Glutamatergic neuron (in vitro differentiated cells): Measurements from ENCODE around the gene CANX. TPM values are rescaled to one million over a fixed set of nuclear protein-coding genes. Genes with fewer than 3 reads are reported as not detected.

ENCODE experiments used
- DNase-seq: peaks from one replicate; pipeline ENCODE4 v3.0.0; 2022
- H3K27ac Mint-ChIP-seq: one replicate; pipeline ENCODE4 v1.8.0; 2020; ENCODE audit warnings: mild to moderate bottlenecking, mixed read lengths, inconsistent platforms; ENCODE audit not compliant: unreplicated experiment
- H3K27me3 Mint-ChIP-seq: one replicate; pipeline ENCODE4 v1.8.0; 2020; ENCODE audit warnings: mild to moderate bottlenecking, moderate library complexity, mixed read lengths, inconsistent platforms; ENCODE audit not compliant: unreplicated experiment
- H3K36me3 Mint-ChIP-seq: one replicate; pipeline ENCODE4 v1.8.0; 2020; ENCODE audit warnings: mild to moderate bottlenecking, mixed read lengths, inconsistent platforms; ENCODE audit not compliant: unreplicated experiment
- H3K4me1 Mint-ChIP-seq: one replicate; pipeline ENCODE4 v1.8.0; 2020; ENCODE audit warnings: mild to moderate bottlenecking, low read depth, mixed read lengths, inconsistent platforms; ENCODE audit not compliant: unreplicated experiment
- H3K4me3 Mint-ChIP-seq: one replicate; pipeline ENCODE4 v1.8.0; 2020; ENCODE audit warnings: mild to moderate bottlenecking, mixed read lengths, inconsistent platforms; ENCODE audit not compliant: unreplicated experiment
- H3K9me3 Mint-ChIP-seq: one replicate; pipeline ENCODE4 v1.8.0; 2020; ENCODE audit warnings: mild to moderate bottlenecking, moderate library complexity, mixed read lengths, inconsistent platforms; ENCODE audit not compliant: unreplicated experiment
- total RNA-seq: library from RNA; stranded (reverse); fragmentation: NEBNext Ultra II Directional; extraction: Animal tissue kit (Norgen Biotek cat#: 25700); gene quantifications from one replicate; pipeline ENCODE4 v1.2.1, GENCODE V29; 2021; ENCODE audit not compliant: unreplicated experiment
- TF ChIP-seq, protein P1 (sequence below): fragments of 200-600 bp; sonication (generic); IDR thresholded peaks from one replicate; pipeline ENCODE4 v1.5.0; 2021; ENCODE audit not compliant: partially characterized antibody, unreplicated experiment

CANX gene
- total RNA-seq, 1 donor from 2014 or later: 363 TPM

DNA sequence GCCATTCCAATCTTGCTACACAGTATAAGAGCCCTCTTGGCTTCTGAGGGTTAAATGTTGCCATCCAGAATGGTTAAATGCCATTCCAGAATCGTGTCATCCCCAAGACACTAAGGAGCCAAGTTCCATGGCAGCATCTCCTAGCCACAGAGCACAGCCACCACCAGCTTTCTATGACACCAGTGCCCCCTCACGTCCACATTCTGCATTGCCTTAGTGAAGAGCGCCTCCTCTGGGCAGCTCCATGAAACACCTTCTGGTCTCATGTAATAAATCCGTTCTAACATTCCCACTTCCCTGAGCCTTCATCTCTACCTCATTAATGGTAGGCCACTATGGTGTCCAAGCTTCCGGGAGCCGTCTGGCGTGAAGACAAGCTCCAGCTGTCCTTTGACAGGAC, 30.4 kb upstream of the CANX start:
- TF ChIP-seq, protein P1, sequence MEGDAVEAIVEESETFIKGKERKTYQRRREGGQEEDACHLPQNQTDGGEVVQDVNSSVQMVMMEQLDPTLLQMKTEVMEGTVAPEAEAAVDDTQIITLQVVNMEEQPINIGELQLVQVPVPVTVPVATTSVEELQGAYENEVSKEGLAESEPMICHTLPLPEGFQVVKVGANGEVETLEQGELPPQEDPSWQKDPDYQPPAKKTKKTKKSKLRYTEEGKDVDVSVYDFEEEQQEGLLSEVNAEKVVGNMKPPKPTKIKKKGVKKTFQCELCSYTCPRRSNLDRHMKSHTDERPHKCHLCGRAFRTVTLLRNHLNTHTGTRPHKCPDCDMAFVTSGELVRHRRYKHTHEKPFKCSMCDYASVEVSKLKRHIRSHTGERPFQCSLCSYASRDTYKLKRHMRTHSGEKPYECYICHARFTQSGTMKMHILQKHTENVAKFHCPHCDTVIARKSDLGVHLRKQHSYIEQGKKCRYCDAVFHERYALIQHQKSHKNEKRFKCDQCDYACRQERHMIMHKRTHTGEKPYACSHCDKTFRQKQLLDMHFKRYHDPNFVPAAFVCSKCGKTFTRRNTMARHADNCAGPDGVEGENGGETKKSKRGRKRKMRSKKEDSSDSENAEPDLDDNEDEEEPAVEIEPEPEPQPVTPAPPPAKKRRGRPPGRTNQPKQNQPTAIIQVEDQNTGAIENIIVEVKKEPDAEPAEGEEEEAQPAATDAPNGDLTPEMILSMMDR: peak; percentile 76
- H3K36me3 Mint-ChIP-seq: no peaks in the 10 kb centered on the region
- no peak overlapping the region for H3K27ac Mint-ChIP-seq
- peak; percentile 73 for DNase-seq
- H3K4me3 Mint-ChIP-seq: no peak overlapping the region
- peaks cover 1% of the 10 kb centered on the region for H3K9me3 Mint-ChIP-seq
- no peaks in the 10 kb centered on the region for H3K27me3 Mint-ChIP-seq
- H3K4me1 Mint-ChIP-seq: no peaks in the 10 kb centered on the region

DNA sequence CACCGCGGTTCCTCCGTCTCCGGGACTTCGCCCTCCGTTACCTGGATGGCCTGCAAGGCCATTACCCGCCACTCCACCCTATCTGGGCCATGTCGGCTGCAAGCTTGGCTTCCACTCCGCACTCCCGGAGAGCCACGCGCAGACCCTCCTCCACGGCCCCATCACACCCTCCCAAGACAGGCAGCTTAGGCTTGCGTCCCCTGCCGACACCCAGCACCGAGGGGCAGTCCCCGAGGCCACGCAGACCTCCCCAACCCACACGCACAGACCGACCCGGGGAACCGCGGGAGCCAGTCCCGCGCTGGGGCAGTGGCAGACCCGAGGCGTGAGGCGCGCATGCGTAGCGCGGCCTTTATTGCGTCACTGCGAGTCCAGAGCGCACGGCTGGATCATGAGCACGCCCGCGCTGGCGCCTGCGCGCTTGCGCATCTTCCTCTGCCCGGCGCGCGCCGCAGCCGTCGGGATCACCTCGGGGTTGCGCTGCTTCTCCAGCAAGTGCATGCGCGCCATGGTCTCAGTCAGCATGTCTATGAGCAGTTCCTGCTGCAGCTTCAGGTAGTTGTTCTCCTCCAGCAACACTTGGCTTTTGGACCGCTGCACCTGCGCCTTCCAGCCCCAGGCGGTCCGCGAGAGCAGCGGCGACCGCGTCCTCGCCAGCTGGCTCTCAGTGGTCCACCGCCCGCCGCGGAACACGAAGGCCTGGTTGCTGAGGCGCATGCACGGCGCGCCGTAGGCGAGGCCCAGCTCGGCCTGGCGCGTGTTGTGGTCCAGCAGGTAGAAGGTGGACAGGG, 20.3 kb upstream of the CANX start:
- Mint-ChIP-seq H3K4me3 (peak overlapping the region; percentile 92), H3K36me3 (no peaks in the 10 kb centered on the region), H3K4me1 (no peaks in the 10 kb centered on the region), H3K27me3 (peaks cover 3% of the 10 kb centered on the region), H3K27ac (peak overlapping the region; percentile 96), H3K9me3 (peaks cover 4% of the 10 kb centered on the region)
- TF ChIP-seq, protein P1: peak; percentile 15
- DNase-seq: peak; percentile 96

DNA sequence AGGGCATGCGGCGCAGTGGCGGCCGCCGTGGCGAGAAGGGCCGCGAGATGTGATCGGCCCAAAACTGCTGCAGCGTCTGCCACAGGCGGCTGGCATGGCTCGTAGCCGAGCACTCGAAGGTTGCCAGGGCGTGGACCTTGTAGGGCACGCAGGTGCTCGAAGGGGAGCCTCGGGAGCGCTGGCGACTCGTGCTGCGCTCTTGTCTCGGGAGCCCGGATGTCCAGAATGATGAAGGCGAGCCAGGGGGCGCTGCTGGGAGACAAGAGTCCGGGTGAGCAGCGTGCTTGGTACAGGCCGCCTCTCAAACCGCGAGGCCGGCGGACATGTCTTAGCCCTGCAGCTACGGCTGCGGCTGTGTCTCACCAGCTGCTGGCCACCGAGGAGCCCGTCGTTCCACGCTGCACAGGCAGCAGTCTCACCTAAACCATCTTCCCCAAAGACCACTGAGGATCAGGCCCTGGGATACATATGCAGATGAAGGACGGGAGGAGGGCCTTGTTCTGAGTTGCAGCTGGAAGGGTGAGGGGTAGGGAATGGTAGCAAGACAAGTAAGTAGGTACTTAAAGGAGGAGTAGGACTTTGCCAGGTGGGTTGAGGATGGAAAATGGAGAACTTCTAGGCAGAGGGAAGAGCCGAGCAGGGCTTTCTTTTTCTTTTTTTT, 19.6 kb upstream of the CANX start:
- TF ChIP-seq, protein P1: no peak
- Mint-ChIP-seq H3K4me3 (peak overlapping the region; percentile 92), H3K27ac (peak overlapping the region; percentile 63), H3K4me1 (no peaks in the 10 kb centered on the region), H3K9me3 (peaks cover 4% of the 10 kb centered on the region), H3K27me3 (peaks cover 3% of the 10 kb centered on the region), H3K36me3 (no peaks in the 10 kb centered on the region)
- DNase-seq: peak; percentile 82

DNA sequence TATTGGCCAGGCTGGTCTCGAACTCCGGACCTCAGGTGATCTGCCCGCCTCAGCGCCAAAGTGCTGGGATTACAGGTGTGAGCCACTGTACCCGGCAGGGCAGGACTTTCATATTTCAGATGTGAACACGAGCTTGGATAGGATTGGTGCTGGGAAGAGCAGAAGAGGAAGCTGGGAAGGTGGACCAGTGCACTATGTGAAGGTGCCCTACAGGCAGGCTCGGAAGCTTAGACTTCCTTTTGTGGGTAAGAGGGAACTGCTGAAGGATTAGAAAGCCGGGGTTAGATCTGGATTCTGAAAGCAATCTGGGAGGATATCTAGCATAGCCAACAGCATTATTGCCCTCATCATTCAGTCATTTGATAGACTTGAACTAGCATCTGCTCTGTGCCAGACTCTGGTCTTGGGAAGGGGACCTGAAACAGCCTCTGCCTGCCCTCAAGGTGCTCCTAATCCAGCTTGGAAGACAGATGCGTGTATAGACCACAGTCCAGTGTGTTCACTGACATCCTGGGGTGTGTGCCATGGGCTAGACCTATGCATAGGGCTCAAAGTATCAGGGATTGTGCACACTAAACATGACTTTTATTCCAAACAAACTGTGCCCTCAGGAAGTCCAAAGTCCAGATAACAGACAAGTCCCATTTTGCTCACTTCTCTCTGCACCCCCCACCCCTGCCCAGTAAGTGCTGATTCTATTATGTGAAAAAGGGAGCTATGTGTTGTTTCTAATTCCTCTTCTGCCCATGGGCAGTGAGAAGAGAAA, 18.6 kb upstream of the CANX start:
- no peaks in the 10 kb centered on the region for H3K36me3 Mint-ChIP-seq
- TF ChIP-seq, protein P1: no peak
- no peak for DNase-seq
- H3K27ac Mint-ChIP-seq: no peak overlapping the region
- H3K4me3 Mint-ChIP-seq: no peak overlapping the region
- no peaks in the 10 kb centered on the region for H3K4me1 Mint-ChIP-seq
- peaks cover 3% of the 10 kb centered on the region for H3K27me3 Mint-ChIP-seq
- H3K9me3 Mint-ChIP-seq: peaks cover 4% of the 10 kb centered on the region
